ENCODE data around the gene SEC24C.

- TF ChIP-seq, protein P1, sequence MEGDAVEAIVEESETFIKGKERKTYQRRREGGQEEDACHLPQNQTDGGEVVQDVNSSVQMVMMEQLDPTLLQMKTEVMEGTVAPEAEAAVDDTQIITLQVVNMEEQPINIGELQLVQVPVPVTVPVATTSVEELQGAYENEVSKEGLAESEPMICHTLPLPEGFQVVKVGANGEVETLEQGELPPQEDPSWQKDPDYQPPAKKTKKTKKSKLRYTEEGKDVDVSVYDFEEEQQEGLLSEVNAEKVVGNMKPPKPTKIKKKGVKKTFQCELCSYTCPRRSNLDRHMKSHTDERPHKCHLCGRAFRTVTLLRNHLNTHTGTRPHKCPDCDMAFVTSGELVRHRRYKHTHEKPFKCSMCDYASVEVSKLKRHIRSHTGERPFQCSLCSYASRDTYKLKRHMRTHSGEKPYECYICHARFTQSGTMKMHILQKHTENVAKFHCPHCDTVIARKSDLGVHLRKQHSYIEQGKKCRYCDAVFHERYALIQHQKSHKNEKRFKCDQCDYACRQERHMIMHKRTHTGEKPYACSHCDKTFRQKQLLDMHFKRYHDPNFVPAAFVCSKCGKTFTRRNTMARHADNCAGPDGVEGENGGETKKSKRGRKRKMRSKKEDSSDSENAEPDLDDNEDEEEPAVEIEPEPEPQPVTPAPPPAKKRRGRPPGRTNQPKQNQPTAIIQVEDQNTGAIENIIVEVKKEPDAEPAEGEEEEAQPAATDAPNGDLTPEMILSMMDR (IDR thresholded peaks at IDR 0.05), result no peak
- TF ChIP-seq POLR2A (IDR thresholded peaks at IDR 0.05), result no peak
These were observed 34.8 kb downstream of the SEC24C start for GRCh38 chr10:73779018-73779417.

All from thyroid gland (tissue), 4 donors.